ENCODE results near the gene IFI27L2. TPM values are rescaled to one million over a fixed set of nuclear protein-coding genes. Genes with fewer than 3 reads are reported as not detected.

IFI27L2 gene
- total RNA-seq, 2 donors from 2014 or later = 42.9 to 85.1 TPM

GRCh38 chr14:94122438-94122837 lies 7.0 kb downstream of the IFI27L2 start:
- Histone ChIP-seq H3K27ac (no peak overlapping the region), H3K4me1 (no peaks in the 10 kb centered on the region), H3K36me3 (no peaks in the 10 kb centered on the region), H3K27me3 (no peaks in the 10 kb centered on the region), H3K9me3 (peaks cover 0 to 15% of the 10 kb centered on the region in 2 donors), H3K4me3 (no peak overlapping the region)
- no peak for DNase-seq (ENCODE audit: low spot score)
- TF ChIP-seq CTCF (IDR thresholded peaks at IDR 0.05) = no peak

- H3K4me3 ChIP-seq = no peak overlapping the region
- no peaks in the 10 kb centered on the region for H3K4me1 ChIP-seq
- no peak for TF ChIP-seq CTCF (IDR thresholded peaks at IDR 0.05)
- no peak for DNase-seq (ENCODE audit: low spot score)
- H3K9me3 ChIP-seq = peaks cover 0 to 15% of the 10 kb centered on the region in 2 donors
- no peaks in the 10 kb centered on the region for H3K27me3 ChIP-seq
- no peaks in the 10 kb centered on the region for H3K36me3 ChIP-seq
- peak overlapping the region; percentile 9 to 45 for H3K27ac ChIP-seq
Observed at GRCh38 chr14:94121485-94121884, 7.9 kb downstream of the IFI27L2 start.

GRCh38 chr14:94120667-94121340 lies 8.6 kb downstream of the IFI27L2 start:
- no peaks in the 10 kb centered on the region for H3K36me3 ChIP-seq
- H3K27ac ChIP-seq = peak overlapping the region; percentile 9 to 45
- no peak overlapping the region for H3K4me3 ChIP-seq
- TF ChIP-seq CTCF (IDR thresholded peaks at IDR 0.05) = no peak
- DNase-seq (ENCODE audit: low spot score) = no peak
- H3K9me3 ChIP-seq = peaks cover 0 to 15% of the 10 kb centered on the region in 2 donors
- H3K27me3 ChIP-seq = no peaks in the 10 kb centered on the region
- H3K4me1 ChIP-seq = no peaks in the 10 kb centered on the region

- no peak overlapping the region for H3K27ac ChIP-seq
- DNase-seq (ENCODE audit: low spot score) = no peak
- H3K4me3 ChIP-seq = no peak overlapping the region
- peaks cover 0 to 17% of the 10 kb centered on the region in 2 donors for H3K4me1 ChIP-seq
- H3K36me3 ChIP-seq = no peaks in the 10 kb centered on the region
- H3K27me3 ChIP-seq = no peaks in the 10 kb centered on the region
- H3K9me3 ChIP-seq = peaks cover 0 to 15% of the 10 kb centered on the region in 2 donors
- no peak for TF ChIP-seq CTCF (IDR thresholded peaks at IDR 0.05)
Observed at GRCh38 chr14:94119071-94119470, 10.3 kb downstream of the IFI27L2 start.

- no peak for TF ChIP-seq CTCF (IDR thresholded peaks at IDR 0.05)
- H3K9me3 ChIP-seq = peaks cover 0 to 15% of the 10 kb centered on the region in 2 donors
- H3K4me1 ChIP-seq = peaks cover 0 to 29% of the 10 kb centered on the region in 2 donors
- H3K27me3 ChIP-seq = no peaks in the 10 kb centered on the region
- no peak for DNase-seq (ENCODE audit: low spot score)
- H3K27ac ChIP-seq = no peak overlapping the region
- no peak overlapping the region for H3K4me3 ChIP-seq
- H3K36me3 ChIP-seq = no peaks in the 10 kb centered on the region
Observed at GRCh38 chr14:94117856-94118255, 11.5 kb downstream of the IFI27L2 start.

GRCh38 chr14:94116701-94117100 lies 12.7 kb downstream of the IFI27L2 start:
- H3K9me3 ChIP-seq = peaks cover 0 to 15% of the 10 kb centered on the region in 2 donors
- no peaks in the 10 kb centered on the region for H3K27me3 ChIP-seq
- no peaks in the 10 kb centered on the region for H3K36me3 ChIP-seq
- TF ChIP-seq CTCF (IDR thresholded peaks at IDR 0.05) = no peak
- DNase-seq (ENCODE audit: low spot score) = no peak
- H3K4me3 ChIP-seq = no peak overlapping the region
- H3K27ac ChIP-seq = no peak overlapping the region
- H3K4me1 ChIP-seq = peaks cover 0 to 36% of the 10 kb centered on the region in 2 donors

Measured in right atrium auricular region (tissue), 2 donors.